Glomerular endothelial cell (primary cell): ENCODE results near the gene PROCR. TPM values are rescaled to one million over a fixed set of nuclear protein-coding genes. Genes with fewer than 3 reads are reported as not detected.
A peak's percentile ranks its signal among the peaks of the same experiment; 100 is the strongest.
"Not testable (repeated sequence)": the region's sequence is repeated elsewhere in the genome, so short reads cannot be mapped to it uniquely, and the experiment has no call there.

ENCODE experiments used
- DNase-seq: peaks from one replicate; pipeline ENCODE4 v3.0.0-alpha.2; 2011; ENCODE audit warnings: low read depth, low spot score; ENCODE audit errors: extremely low read depth
- total RNA-seq: library from RNA; depleted of rRNA; stranded (reverse); fragments of >200 nt; gene quantifications from 2 replicates; pipeline ENCODE4 v1.2.3, GENCODE V29; 2015

PROCR gene
- total RNA-seq = 92.8 and 185 TPM in 2 replicates

- peak; percentile 63 for DNase-seq
Measured at GRCh38 chr20:35171753-35172433, at the start of gene PROCR. Gene PROCR, plus strand, starts transcription at chr20:35172072. Its CDS starts 83 bp downstream, at chr20:35172155.

- DNase-seq = no peak
Measured at GRCh38 chr20:35122756-35123405, 49.0 kb upstream of the PROCR start.

- DNase-seq = no peak
Measured at GRCh38 chr20:35125753-35126152, 46.1 kb upstream of the PROCR start.

- no peak for DNase-seq
Measured at GRCh38 chr20:35129647-35130069, 42.2 kb upstream of the PROCR start.

- DNase-seq = no peak
Measured at GRCh38 chr20:35131934-35132333, 39.9 kb upstream of the PROCR start.

GRCh38 chr20:35133031-35133430, 38.8 kb upstream of the PROCR start:
- no peak for DNase-seq

- no peak for DNase-seq
Measured at GRCh38 chr20:35133735-35134134, 38.1 kb upstream of the PROCR start.

- DNase-seq = no peak
Measured at GRCh38 chr20:35134472-35134871, 37.4 kb upstream of the PROCR start.

- no peak for DNase-seq
Measured at GRCh38 chr20:35134880-35135279, 37.0 kb upstream of the PROCR start.

GRCh38 chr20:35135867-35136586, 35.8 kb upstream of the PROCR start:
- no peak for DNase-seq

GRCh38 chr20:35144694-35145093, 27.2 kb upstream of the PROCR start:
- no peak for DNase-seq

GRCh38 chr20:35145141-35145564, 26.7 kb upstream of the PROCR start:
- no peak for DNase-seq

- no peak for DNase-seq
Measured at GRCh38 chr20:35146299-35146919, 25.5 kb upstream of the PROCR start.

GRCh38 chr20:35146920-35147574, 24.8 kb upstream of the PROCR start, which contains the start of gene EDEM2:
Gene EDEM2, minus strand, starts transcription at chr20:35147336. Its CDS starts 78 bp downstream, at chr20:35147258.
- DNase-seq = no peak

GRCh38 chr20:35147575-35148071, 24.2 kb upstream of the PROCR start:
- DNase-seq = not testable (repeated sequence)

- no peak for DNase-seq
Measured at GRCh38 chr20:35150846-35151579, 20.9 kb upstream of the PROCR start.

GRCh38 chr20:35151736-35152135, 20.1 kb upstream of the PROCR start:
- no peak for DNase-seq

GRCh38 chr20:35155936-35156335, 15.9 kb upstream of the PROCR start:
- DNase-seq = no peak

GRCh38 chr20:35156978-35157377, 14.9 kb upstream of the PROCR start:
- no peak for DNase-seq

- DNase-seq = not testable (repeated sequence)
Measured at GRCh38 chr20:35160341-35160740, 11.5 kb upstream of the PROCR start.
